ENCODE measurements around the gene TRIM2. TPM values are rescaled to one million over a fixed set of nuclear protein-coding genes. Genes with fewer than 3 reads are reported as not detected.

TRIM2 gene
- total RNA-seq, 4 donors from 2014 or later = 10.9 to 45.4 (median 29.2) TPM

- intact Hi-C loops (cut with DNase I; ENCODE audit: low total_unique reads) = no loop called here
- no peak overlapping the region for H3K4me3 ChIP-seq (ENCODE audit: low read depth, poor library complexity, severe bottlenecking)
- DNase-seq (ENCODE audit: low spot score in 2 of 2) = no peak
- 90 to 94% methylated on average over 6 of the region's 6 CpGs for WGBS, 2 donors
- TF ChIP-seq, protein P1, sequence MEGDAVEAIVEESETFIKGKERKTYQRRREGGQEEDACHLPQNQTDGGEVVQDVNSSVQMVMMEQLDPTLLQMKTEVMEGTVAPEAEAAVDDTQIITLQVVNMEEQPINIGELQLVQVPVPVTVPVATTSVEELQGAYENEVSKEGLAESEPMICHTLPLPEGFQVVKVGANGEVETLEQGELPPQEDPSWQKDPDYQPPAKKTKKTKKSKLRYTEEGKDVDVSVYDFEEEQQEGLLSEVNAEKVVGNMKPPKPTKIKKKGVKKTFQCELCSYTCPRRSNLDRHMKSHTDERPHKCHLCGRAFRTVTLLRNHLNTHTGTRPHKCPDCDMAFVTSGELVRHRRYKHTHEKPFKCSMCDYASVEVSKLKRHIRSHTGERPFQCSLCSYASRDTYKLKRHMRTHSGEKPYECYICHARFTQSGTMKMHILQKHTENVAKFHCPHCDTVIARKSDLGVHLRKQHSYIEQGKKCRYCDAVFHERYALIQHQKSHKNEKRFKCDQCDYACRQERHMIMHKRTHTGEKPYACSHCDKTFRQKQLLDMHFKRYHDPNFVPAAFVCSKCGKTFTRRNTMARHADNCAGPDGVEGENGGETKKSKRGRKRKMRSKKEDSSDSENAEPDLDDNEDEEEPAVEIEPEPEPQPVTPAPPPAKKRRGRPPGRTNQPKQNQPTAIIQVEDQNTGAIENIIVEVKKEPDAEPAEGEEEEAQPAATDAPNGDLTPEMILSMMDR (IDR thresholded peaks at IDR 0.05) = no peak
- no peak for TF ChIP-seq POLR2A (IDR thresholded peaks at IDR 0.05)
Observed at GRCh38 chr4:153270361-153270760, 66.1 kb downstream of the TRIM2 start.

DNA sequence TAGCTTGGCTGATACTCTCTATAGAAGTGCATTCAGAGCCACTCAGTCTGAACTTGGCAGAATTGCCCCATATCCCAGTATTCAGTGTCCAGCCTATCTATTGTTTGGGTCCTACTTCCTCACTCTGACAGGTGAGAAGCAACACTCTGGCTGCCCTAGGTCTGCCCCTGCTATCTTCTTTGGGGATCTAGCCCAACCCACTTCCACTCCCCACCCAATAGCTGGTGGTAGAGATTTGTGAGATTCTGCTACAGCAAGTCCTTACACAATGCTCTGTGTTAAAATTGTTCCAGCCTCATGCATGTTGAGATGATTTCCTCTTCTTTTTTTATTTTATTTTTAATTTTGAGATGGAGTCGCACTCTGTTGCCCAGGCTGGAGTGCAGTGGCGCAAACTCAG is 67.6 kb downstream of the TRIM2 start:
- no peak overlapping the region for H3K4me3 ChIP-seq (ENCODE audit: low read depth, poor library complexity, severe bottlenecking)
- no peak for DNase-seq (ENCODE audit: low spot score in 2 of 2)
- intact Hi-C loops (cut with DNase I; ENCODE audit: low total_unique reads) = no loop called here
- TF ChIP-seq, protein P1 (IDR thresholded peaks at IDR 0.05) = no peak
- no peak for TF ChIP-seq POLR2A (IDR thresholded peaks at IDR 0.05)
- WGBS, 2 donors = 96 to 100% methylated on average over 2 of the region's 2 CpGs

GRCh38 chr4:153273751-153274150 is 69.5 kb downstream of the TRIM2 start:
- DNase-seq (ENCODE audit: low spot score in 2 of 2) = no peak
- TF ChIP-seq POLR2A (IDR thresholded peaks at IDR 0.05) = no peak
- TF ChIP-seq, protein P1 (IDR thresholded peaks at IDR 0.05) = no peak
- intact Hi-C loops (cut with DNase I; ENCODE audit: low total_unique reads) = no loop called here
- 97% methylated on average over 1 of the region's 1 CpG for WGBS, 2 donors
- H3K4me3 ChIP-seq (ENCODE audit: low read depth, poor library complexity, severe bottlenecking) = no peak overlapping the region

GRCh38 chr4:153274967-153275366 is 70.7 kb downstream of the TRIM2 start:
- no peak for TF ChIP-seq POLR2A (IDR thresholded peaks at IDR 0.05)
- TF ChIP-seq, protein P1 (IDR thresholded peaks at IDR 0.05) = no peak
- no peak for DNase-seq (ENCODE audit: low spot score in 2 of 2)
- H3K4me3 ChIP-seq (ENCODE audit: low read depth, poor library complexity, severe bottlenecking) = no peak overlapping the region
- intact Hi-C loops (cut with DNase I; ENCODE audit: low total_unique reads) = no loop called here
- 85 to 87% methylated on average over 2 of the region's 2 CpGs for WGBS, 2 donors

GRCh38 chr4:153275380-153276276 is 71.4 kb downstream of the TRIM2 start:
- TF ChIP-seq POLR2A (IDR thresholded peaks at IDR 0.05) = no peak
- TF ChIP-seq, protein P1 (IDR thresholded peaks at IDR 0.05) = no peak
- no peak overlapping the region for H3K4me3 ChIP-seq (ENCODE audit: low read depth, poor library complexity, severe bottlenecking)
- 87 to 92% methylated on average over 13 of the region's 13 CpGs for WGBS, 2 donors
- intact Hi-C loops (cut with DNase I; ENCODE audit: low total_unique reads) = no loop called here
- DNase-seq (ENCODE audit: low spot score in 2 of 2) = no peak

Measured in lower leg skin (tissue), 4 donors.